ENCODE measurements around the gene RNF145.

DNA sequence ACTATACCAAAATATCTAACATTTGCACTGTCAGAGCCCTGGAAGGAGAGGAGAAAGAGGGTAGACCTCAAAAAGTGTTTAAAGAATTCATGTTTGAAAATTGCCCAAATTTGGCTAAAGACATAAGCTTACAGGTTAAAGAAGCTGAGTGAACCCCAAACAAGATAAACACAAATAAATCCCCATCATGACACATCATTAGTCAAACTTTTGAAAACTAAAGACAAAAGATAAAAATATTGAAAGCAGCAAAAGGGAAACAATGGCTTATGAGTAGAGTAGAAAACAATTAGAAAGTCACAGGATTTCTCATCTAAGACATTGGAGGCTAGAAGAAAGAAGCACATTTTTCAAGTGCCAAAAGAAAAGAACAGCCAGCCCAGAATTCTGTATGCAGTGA, 47.7 kb upstream of the RNF145 start:
- no peak for TF ChIP-seq CTCF (IDR thresholded peaks at IDR 0.05)
- no peak for TF ChIP-seq POLR2A (IDR thresholded peaks at IDR 0.05)

Measured in testis (tissue), 2 donors.